K562 (cell line): ENCODE data around the gene CASD1. TPM values are rescaled to one million over a fixed set of nuclear protein-coding genes. Genes with fewer than 3 reads are reported as not detected.

Experiments used
- FIP1L1 ChIP-seq: fragments of 200-400 bp; formaldehyde crosslinking; IDR thresholded peaks from 2 replicates; pipeline ENCODE4 v1.6.1; 2018; ENCODE audit warnings: mild to moderate bottlenecking, low read depth, low read length; ENCODE audit not compliant: poor library complexity, severe bottlenecking
- PHB ChIP-seq: fragments of 250-450 bp; sonication (Bioruptor Pico); IDR thresholded peaks from 2 replicates; pipeline ENCODE4 v1.5.0; 2021
- PHF20 ChIP-seq: fragments of 450-650 bp; IDR thresholded peaks from 2 replicates; pipeline ENCODE4 v1.6.1; 2018; ENCODE audit not compliant: partially characterized antibody
- POLR2B ChIP-seq: fragments of 450-650 bp; IDR thresholded peaks from 2 replicates; pipeline ENCODE4 v1.6.1; 2018; ENCODE audit warnings: low read depth; ENCODE audit not compliant: partially characterized antibody
- RBM14 ChIP-seq: fragments of 200-400 bp; formaldehyde crosslinking; IDR thresholded peaks from 2 replicates; pipeline ENCODE4 v1.6.1; 2018; ENCODE audit warnings: low read depth, mild to moderate bottlenecking, low read length, moderate library complexity, borderline replicate concordance; ENCODE audit not compliant: insufficient read depth
- YY1 ChIP-seq, 3 experiments: IDR thresholded peaks; 2 replicates each; pipeline ENCODE4 v1.6.1; 2011; ENCODE audit warnings: low read length in 2 of 3, mild to moderate bottlenecking in 2 of 3, moderate library complexity in 2 of 3, borderline replicate concordance in 1 of 3, control low read depth in 1 of 3, low read depth in 1 of 3; ENCODE audit not compliant: insufficient read depth in 3 of 3, insufficient replicate concordance in 2 of 3, control insufficient read depth in 1 of 3, insufficient read length in 1 of 3; ENCODE audit errors: extremely low read depth in 1 of 3
- polyA plus RNA-seq, 8 experiments: library from polyadenylated mRNA; depleted of rRNA in 4 of 8; stranded (reverse) in 5 of 8; unstranded in 3 of 8; fragments of >200 nt; fragmentation: Nextera tagmentation in 2 of 8; fragmentation: Illumina TruSeq in 1 of 8; extraction: Ambion mirVana in 2 of 8; extraction: Trizol in 1 of 8; gene quantifications; 2 replicates each; pipeline versions ENCODE4 v1.2.1 to v1.2.3, GENCODE V29; 2011 to 2014; ENCODE audit warnings: inconsistent platforms in 1 of 8, missing spikeins in 1 of 8
- total RNA-seq, 7 experiments: library from RNA; depleted of rRNA in 6 of 7; stranded (reverse); fragments of >200 nt in 6 of 7; fragmentation: Illumina TruSeq in 2 of 7; extraction: Trizol in 2 of 7; gene quantifications; 2 replicates each; pipeline versions ENCODE4 v1.2.1 to v1.2.3, GENCODE V29; 2011 to 2021; ENCODE audit warnings: low replicate concordance in 1 of 7
- TF ChIP-seq, protein P1 (sequence below): fragments of 250-450 bp; sonication (Bioruptor Pico); IDR thresholded peaks from 2 replicates; pipeline ENCODE4 v1.4.0; 2020
- TF ChIP-seq, protein P2 (sequence below), 2 experiments: fragments of 250-450 bp in 1 of 2; fragments of 450-650 bp in 1 of 2; sonication (Bioruptor Pico) in 1 of 2; IDR thresholded peaks; 2 replicates each; pipeline versions ENCODE4 v1.6.1 to v1.8.0; 2016 to 2021; ENCODE audit warnings: mild to moderate bottlenecking in 2 of 2, moderate library complexity in 2 of 2, missing compliant biosample characterization in 1 of 2, missing genetic modification characterization in 1 of 2
- TF ChIP-seq, protein P3 (sequence below): fragments of 250-450 bp; sonication (Bioruptor Pico); IDR thresholded peaks from 2 replicates; pipeline ENCODE4 v1.4.0; 2020; ENCODE audit warnings: borderline replicate concordance

CASD1 gene
- total and polyA plus RNA-seq, 9 of the 15 experiments (the other 6 are each of a cell fraction or from before 2014, with no cell fraction given): 1.2 to 8.2 (median 4.8) TPM

DNA sequence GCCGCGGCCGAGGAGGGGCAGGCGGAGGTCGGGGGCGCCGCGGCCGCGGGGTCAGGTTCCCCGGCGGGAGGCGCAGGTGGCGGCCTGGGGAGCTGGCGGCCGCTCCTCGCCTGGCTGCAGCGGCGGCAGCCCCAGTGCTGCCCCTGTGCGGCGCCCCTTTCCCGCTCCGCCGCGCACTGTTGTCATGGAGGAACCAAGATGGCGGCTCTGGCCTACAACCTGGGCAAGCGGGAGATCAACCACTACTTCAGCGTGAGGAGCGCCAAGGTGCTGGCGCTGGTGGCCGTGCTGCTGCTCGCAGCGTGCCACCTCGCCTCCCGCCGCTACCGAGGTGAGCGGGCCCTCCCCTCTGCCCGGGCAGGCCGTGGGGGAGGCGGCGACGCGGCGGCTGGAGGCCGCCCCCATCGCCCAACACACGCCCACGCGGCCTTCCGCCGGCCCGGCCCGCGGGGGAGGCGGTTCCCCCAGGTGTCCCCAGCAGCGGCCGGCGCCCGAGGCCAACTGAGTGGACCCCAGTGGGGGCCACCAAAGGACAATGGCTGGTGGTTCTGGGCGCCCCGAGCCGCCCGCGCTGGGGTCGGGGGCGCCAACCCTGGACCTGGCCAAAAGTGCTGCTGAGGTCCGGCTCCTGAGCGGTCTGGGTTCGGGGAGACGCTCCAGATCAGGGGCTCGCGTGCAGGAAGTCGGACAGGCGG lies 425 bp downstream of the CASD1 start (continued):
- TF ChIP-seq, protein P1, sequence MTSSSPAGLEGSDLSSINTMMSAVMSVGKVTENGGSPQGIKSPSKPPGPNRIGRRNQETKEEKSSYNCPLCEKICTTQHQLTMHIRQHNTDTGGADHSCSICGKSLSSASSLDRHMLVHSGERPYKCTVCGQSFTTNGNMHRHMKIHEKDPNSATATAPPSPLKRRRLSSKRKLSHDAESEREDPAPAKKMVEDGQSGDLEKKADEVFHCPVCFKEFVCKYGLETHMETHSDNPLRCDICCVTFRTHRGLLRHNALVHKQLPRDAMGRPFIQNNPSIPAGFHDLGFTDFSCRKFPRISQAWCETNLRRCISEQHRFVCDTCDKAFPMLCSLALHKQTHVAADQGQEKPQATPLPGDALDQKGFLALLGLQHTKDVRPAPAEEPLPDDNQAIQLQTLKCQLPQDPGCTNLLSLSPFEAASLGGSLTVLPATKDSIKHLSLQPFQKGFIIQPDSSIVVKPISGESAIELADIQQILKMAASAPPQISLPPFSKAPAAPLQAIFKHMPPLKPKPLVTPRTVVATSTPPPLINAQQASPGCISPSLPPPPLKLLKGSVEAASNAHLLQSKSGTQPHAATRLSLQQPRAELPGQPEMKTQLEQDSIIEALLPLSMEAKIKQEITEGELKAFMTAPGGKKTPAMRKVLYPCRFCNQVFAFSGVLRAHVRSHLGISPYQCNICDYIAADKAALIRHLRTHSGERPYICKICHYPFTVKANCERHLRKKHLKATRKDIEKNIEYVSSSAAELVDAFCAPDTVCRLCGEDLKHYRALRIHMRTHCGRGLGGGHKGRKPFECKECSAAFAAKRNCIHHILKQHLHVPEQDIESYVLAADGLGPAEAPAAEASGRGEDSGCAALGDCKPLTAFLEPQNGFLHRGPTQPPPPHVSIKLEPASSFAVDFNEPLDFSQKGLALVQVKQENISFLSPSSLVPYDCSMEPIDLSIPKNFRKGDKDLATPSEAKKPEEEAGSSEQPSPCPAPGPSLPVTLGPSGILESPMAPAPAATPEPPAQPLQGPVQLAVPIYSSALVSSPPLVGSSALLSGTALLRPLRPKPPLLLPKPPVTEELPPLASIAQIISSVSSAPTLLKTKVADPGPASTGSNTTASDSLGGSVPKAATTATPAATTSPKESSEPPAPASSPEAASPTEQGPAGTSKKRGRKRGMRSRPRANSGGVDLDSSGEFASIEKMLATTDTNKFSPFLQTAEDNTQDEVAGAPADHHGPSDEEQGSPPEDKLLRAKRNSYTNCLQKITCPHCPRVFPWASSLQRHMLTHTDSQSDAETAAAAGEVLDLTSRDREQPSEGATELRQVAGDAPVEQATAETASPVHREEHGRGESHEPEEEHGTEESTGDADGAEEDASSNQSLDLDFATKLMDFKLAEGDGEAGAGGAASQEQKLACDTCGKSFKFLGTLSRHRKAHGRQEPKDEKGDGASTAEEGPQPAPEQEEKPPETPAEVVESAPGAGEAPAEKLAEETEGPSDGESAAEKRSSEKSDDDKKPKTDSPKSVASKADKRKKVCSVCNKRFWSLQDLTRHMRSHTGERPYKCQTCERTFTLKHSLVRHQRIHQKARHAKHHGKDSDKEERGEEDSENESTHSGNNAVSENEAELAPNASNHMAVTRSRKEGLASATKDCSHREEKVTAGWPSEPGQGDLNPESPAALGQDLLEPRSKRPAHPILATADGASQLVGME (CRISPR knock-in tag): no peak
- TF ChIP-seq RBM14 (no peak), PHB (CRISPR knock-in tag) (no peak), POLR2B (peak; percentile 40), YY1 (IDR thresholded peaks at IDR 0.05; ENCODE audit: borderline replicate concordance in 1 of 3, control insufficient read depth in 1 of 3, extremely low read depth in 1 of 3, insufficient read depth in 3 of 3, insufficient read length in 1 of 3, insufficient replicate concordance in 2 of 3, low read depth in 1 of 3, low read length in 2 of 3) (peak; percentile 88 to 95 (median 92)), FIP1L1 (peak; percentile 62), PHF20 (peak; percentile 73)
- TF ChIP-seq, protein P2, sequence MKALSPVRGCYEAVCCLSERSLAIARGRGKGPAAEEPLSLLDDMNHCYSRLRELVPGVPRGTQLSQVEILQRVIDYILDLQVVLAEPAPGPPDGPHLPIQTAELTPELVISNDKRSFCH (CRISPR knock-in tag; IDR thresholded peaks at IDR 0.05): no peak
- TF ChIP-seq, protein P2 (tag; IDR thresholded peaks at IDR 0.05): 0 out of 2 replicates have a peak, but pooled peaks have one; percentile 27
- TF ChIP-seq, protein P3, sequence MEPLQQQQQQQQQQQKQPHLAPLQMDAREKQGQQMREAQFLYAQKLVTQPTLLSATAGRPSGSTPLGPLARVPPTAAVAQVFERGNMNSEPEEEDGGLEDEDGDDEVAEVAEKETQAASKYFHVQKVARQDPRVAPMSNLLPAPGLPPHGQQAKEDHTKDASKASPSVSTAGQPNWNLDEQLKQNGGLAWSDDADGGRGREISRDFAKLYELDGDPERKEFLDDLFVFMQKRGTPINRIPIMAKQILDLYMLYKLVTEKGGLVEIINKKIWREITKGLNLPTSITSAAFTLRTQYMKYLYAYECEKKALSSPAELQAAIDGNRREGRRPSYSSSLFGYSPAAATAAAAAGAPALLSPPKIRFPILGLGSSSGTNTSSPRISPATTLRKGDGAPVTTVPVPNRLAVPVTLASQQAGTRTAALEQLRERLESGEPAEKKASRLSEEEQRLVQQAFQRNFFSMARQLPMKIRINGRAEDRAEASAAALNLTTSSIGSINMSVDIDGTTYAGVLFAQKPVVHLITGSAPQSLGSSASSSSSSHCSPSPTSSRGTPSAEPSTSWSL (CRISPR knock-in tag): 0 out of 2 replicates have a peak, but pooled peaks have one; percentile 17
